K562 (cell line): Measurements from ENCODE around the gene BCO2. TPM values are rescaled to one million over a fixed set of nuclear protein-coding genes. Genes with fewer than 3 reads are reported as not detected.

Experiments
- ATAC-seq: fragments of 200-7000 bp; cut with Tn5 transposase; 3 replicates; pipeline ENCODE4 v1.9.1; 2020; ENCODE audit warnings: moderate library complexity
- BruUV-seq: library from RNA; stranded (reverse); fragments of 400-500 nt; replicated peaks from 2 replicates; lab custom pipeline; 2021; lab: Mats Ljungman, UMichigan
- CTCF ChIA-PET: fragments of 300-600 bp; formaldehyde crosslinking; extraction: SDS; loops from one replicate; lab custom pipeline; 2021; ENCODE audit warnings: low intra/inter-chr PET ratio; lab: Yijun Ruan, JAX
- POLR2A ChIA-PET: fragments of 300-600, 350-650 bp; sonication (Branson Sonifier 250); formaldehyde crosslinking; extraction: SDS; loops from one replicate; lab custom pipeline; 2021; ENCODE audit warnings: antibody characterized with exemption, inconsistent platforms; lab: Yijun Ruan, JAX
- DNase-seq, 4 experiments: peaks; one replicate each; pipeline versions ENCODE4 v3.0.0 to v3.0.0-alpha.2; 2011 to 2018; ENCODE audit warnings: low spot score in 3 of 4, mixed read lengths in 3 of 4; ENCODE audit errors: extremely low read depth in 1 of 4
- FAIRE-seq: peaks from 2 replicates; lab custom pipeline; 2011; peaks lifted over from hg19 to GRCh38; lab: Jason Lieb, UNC
- H2AFZ ChIP-seq: 2 replicates; pipeline ENCODE4 v1.6.0; 2011; ENCODE audit warnings: low read depth, low read length, control low read depth, inconsistent platforms
- H3K27ac ChIP-seq: fragments of 200-600 bp; 3 replicates; pipeline ENCODE4 v1.8.0; 2011; ENCODE audit warnings: low read depth, mild to moderate bottlenecking, control low read depth, inconsistent platforms, low read length, moderate library complexity, mixed read lengths; ENCODE audit errors: extremely low read depth
- H3K27me3 ChIP-seq, 2 experiments: fragments of 300-600 bp in 1 of 2; 2 replicates in 1 of 2; 3 replicates in 1 of 2; pipeline versions ENCODE4 v1.6.0 to v1.8.0; 2011; ENCODE audit warnings: inconsistent platforms in 2 of 2, low read length in 2 of 2, mild to moderate bottlenecking in 1 of 2, mixed read lengths in 1 of 2, moderate library complexity in 1 of 2; ENCODE audit not compliant: control insufficient read depth in 2 of 2, insufficient read depth in 2 of 2
- H3K36me3 ChIP-seq: fragments of 300-600 bp; 3 replicates; pipeline ENCODE4 v1.8.0; 2011; ENCODE audit warnings: mild to moderate bottlenecking, low read length, inconsistent platforms; ENCODE audit not compliant: control insufficient read depth, insufficient read depth
- H3K4me1 ChIP-seq, 2 experiments: fragments of 200-600 bp in 1 of 2; replicated peaks in 1 of 2; 2 replicates in 1 of 2; 3 replicates in 1 of 2; pipeline versions ENCODE4 v1.5.1 to v1.8.0; 2011; ENCODE audit warnings: inconsistent platforms in 2 of 2, low read length in 2 of 2, mild to moderate bottlenecking in 1 of 2, mixed read lengths in 1 of 2, moderate library complexity in 1 of 2; ENCODE audit not compliant: control insufficient read depth in 2 of 2, insufficient read depth in 2 of 2
- H3K4me2 ChIP-seq: 2 replicates; pipeline ENCODE4 v1.6.1; 2011; ENCODE audit warnings: low read length, control low read depth, inconsistent platforms, mixed read lengths; ENCODE audit not compliant: insufficient read depth
- H3K4me3 ChIP-seq: fragments of 200-600 bp; sonication (generic), shearing (Covaris generic); 2 replicates; pipeline ENCODE4 v1.5.1; 2016; ENCODE audit warnings: control low read depth, inconsistent platforms
- H3K79me2 ChIP-seq: fragments of 200-600 bp; 3 replicates; pipeline ENCODE4 v1.8.0; 2011; ENCODE audit warnings: low read length, inconsistent platforms; ENCODE audit not compliant: control insufficient read depth, insufficient read depth
- H3K9ac ChIP-seq, 2 experiments: 2 replicates each; pipeline versions ENCODE4 v1.6.0 to v1.6.1; 2011; ENCODE audit warnings: low read depth in 2 of 2, low read length in 2 of 2, control low read depth in 1 of 2, inconsistent platforms in 1 of 2, mild to moderate bottlenecking in 1 of 2, mixed read lengths in 1 of 2; ENCODE audit not compliant: insufficient read depth in 1 of 2
- H3K9me1 ChIP-seq: one replicate; pipeline ENCODE4 v1.6.0; 2011; ENCODE audit warnings: inconsistent platforms, mild to moderate bottlenecking, low read length, moderate library complexity; ENCODE audit not compliant: control insufficient read depth, insufficient read depth
- H3K9me3 ChIP-seq: replicated peaks from 2 replicates; pipeline ENCODE4 v1.5.1; 2011; ENCODE audit warnings: low read depth, low read length, inconsistent platforms; ENCODE audit not compliant: control insufficient read depth, insufficient read depth
- H4K20me1 ChIP-seq: replicated peaks from 2 replicates; pipeline ENCODE4 v1.6.1; 2011; ENCODE audit warnings: low read length, inconsistent platforms, mixed read lengths; ENCODE audit not compliant: control insufficient read depth, insufficient read depth
- NFIC ChIP-seq: fragments of 450-650 bp; IDR thresholded peaks from 2 replicates; pipeline ENCODE4 v1.6.1; 2017; ENCODE audit warnings: mild to moderate bottlenecking, inconsistent platforms
- RNF219 ChIP-seq: fragments of 250-450 bp; sonication (Bioruptor Pico); IDR thresholded peaks from 2 replicates; pipeline ENCODE4 v1.5.0; 2022; ENCODE audit warnings: mild to moderate bottlenecking
- TRIM24 ChIP-seq, 2 experiments: fragments of 450-650 bp; IDR thresholded peaks; 2 replicates each; pipeline ENCODE4 v1.6.1; 2016
- WGBS: fragments of 100-300 bp; shearing (Covaris generic); methylation state at CpG from one replicate; pipeline ENCODE4 v1.1.6; 2016; ENCODE audit warnings: low coverage, mixed read lengths; ENCODE audit not compliant: insufficient coverage; ENCODE audit errors: missing lambda C conversion rate; 5-methylcytosine and 5-hydroxymethylcytosine counted together
- in situ Hi-C: fragments of 300-500 bp; cut with MboI; formaldehyde crosslinking; loops from 4 replicates; pipeline ENCODE4 v1.15.0; 2018; ENCODE audit warnings: inconsistent platforms, mixed read lengths
- intact Hi-C: fragments of 100-400 bp; cut with micrococcal nuclease; formaldehyde crosslinking; loops from 2 replicates; pipeline ENCODE4 v1.14.2; 2022
- polyA plus RNA-seq, 8 experiments: library from polyadenylated mRNA; depleted of rRNA in 4 of 8; stranded (reverse) in 5 of 8; unstranded in 3 of 8; fragments of >200 nt; fragmentation: Nextera tagmentation in 2 of 8; fragmentation: Illumina TruSeq in 1 of 8; extraction: Ambion mirVana in 2 of 8; extraction: Trizol in 1 of 8; gene quantifications; 2 replicates each; pipeline versions ENCODE4 v1.2.1 to v1.2.3, GENCODE V29; 2011 to 2014; ENCODE audit warnings: inconsistent platforms in 1 of 8, missing spikeins in 1 of 8
- total RNA-seq, 7 experiments: library from RNA; depleted of rRNA in 6 of 7; stranded (reverse); fragments of >200 nt in 6 of 7; fragmentation: Illumina TruSeq in 2 of 7; extraction: Trizol in 2 of 7; gene quantifications; 2 replicates each; pipeline versions ENCODE4 v1.2.1 to v1.2.3, GENCODE V29; 2011 to 2021; ENCODE audit warnings: low replicate concordance in 1 of 7
- TF ChIP-seq, protein P1 (sequence below), 2 experiments: fragments of 450-650 bp; conservative IDR thresholded peaks; 2 replicates each; pipeline ENCODE4 v1.6.1; 2017; ENCODE audit warnings: mild to moderate bottlenecking in 2 of 2, moderate library complexity in 2 of 2
- TF ChIP-seq, protein P2 (sequence below): sonication (generic); formaldehyde crosslinking; IDR thresholded peaks from 2 replicates; pipeline ENCODE4 v1.8.1; 2022; ENCODE audit warnings: missing genetic modification reagents
- TF ChIP-seq, protein P3 (sequence below), 2 experiments: fragments of 450-650 bp; IDR thresholded peaks; 2 replicates each; pipeline ENCODE4 v1.6.1; 2016; ENCODE audit warnings: mild to moderate bottlenecking in 2 of 2, borderline replicate concordance in 1 of 2, low read depth in 1 of 2, moderate library complexity in 1 of 2

BCO2 gene
- total and polyA plus RNA-seq, 9 of the 15 experiments (the other 6 are each of a cell fraction or from before 2014, with no cell fraction given): 0.21 to 1.0 (median 0.47) TPM; not detected in 1

GRCh38 chr11:112235750-112236390, 60.6 kb downstream of the BCO2 start:
- H3K9ac ChIP-seq: no peak overlapping the region
- no peak overlapping the region for H3K4me2 ChIP-seq
- intact Hi-C loops: no loop called here
- no peaks in the 10 kb centered on the region for H3K9me1 ChIP-seq
- H3K79me2 ChIP-seq: no peaks in the 10 kb centered on the region
- no peaks in the 10 kb centered on the region for H3K9me3 ChIP-seq
- ChIA-PET POLR2A (no interaction called here), CTCF (no interaction called here)
- H3K36me3 ChIP-seq: peaks cover 54% of the 10 kb centered on the region; the same call in 2 of the 3 replicates
- WGBS: 86% methylated on average over 8 of the region's 8 CpGs
- no TSS peak for BruUV-seq
- in situ Hi-C loops: no loop called here
- FAIRE-seq: no peak
- H3K4me3 ChIP-seq: no peak overlapping the region
- H3K27ac ChIP-seq: no peak overlapping the region
- no peaks in the 10 kb centered on the region for H3K4me1 ChIP-seq
- ATAC-seq: no peak
- DNase-seq: no peak
- H4K20me1 ChIP-seq: no peaks in the 10 kb centered on the region
- no peak overlapping the region for H2AFZ ChIP-seq
- no peaks in the 10 kb centered on the region for H3K27me3 ChIP-seq
- TF ChIP-seq RNF219 (no peak), TRIM24 (IDR thresholded peaks at IDR 0.05) (no peak), NFIC (no peak)
- TF ChIP-seq, protein P1, sequence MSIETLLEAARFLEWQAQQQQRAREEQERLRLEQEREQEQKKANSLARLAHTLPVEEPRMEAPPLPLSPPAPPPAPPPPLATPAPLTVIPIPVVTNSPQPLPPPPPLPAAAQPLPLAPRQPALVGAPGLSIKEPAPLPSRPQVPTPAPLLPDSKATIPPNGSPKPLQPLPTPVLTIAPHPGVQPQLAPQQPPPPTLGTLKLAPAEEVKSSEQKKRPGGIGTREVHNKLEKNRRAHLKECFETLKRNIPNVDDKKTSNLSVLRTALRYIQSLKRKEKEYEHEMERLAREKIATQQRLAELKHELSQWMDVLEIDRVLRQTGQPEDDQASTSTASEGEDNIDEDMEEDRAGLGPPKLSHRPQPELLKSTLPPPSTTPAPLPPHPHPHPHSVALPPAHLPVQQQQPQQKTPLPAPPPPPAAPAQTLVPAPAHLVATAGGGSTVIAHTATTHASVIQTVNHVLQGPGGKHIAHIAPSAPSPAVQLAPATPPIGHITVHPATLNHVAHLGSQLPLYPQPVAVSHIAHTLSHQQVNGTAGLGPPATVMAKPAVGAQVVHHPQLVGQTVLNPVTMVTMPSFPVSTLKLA (conservative IDR thresholded peaks at IDR 0.05): no peak
- TF ChIP-seq, protein P2, sequence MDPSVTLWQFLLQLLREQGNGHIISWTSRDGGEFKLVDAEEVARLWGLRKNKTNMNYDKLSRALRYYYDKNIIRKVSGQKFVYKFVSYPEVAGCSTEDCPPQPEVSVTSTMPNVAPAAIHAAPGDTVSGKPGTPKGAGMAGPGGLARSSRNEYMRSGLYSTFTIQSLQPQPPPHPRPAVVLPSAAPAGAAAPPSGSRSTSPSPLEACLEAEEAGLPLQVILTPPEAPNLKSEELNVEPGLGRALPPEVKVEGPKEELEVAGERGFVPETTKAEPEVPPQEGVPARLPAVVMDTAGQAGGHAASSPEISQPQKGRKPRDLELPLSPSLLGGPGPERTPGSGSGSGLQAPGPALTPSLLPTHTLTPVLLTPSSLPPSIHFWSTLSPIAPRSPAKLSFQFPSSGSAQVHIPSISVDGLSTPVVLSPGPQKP (CRISPR knock-in tag): no peak
- TF ChIP-seq, protein P3, sequence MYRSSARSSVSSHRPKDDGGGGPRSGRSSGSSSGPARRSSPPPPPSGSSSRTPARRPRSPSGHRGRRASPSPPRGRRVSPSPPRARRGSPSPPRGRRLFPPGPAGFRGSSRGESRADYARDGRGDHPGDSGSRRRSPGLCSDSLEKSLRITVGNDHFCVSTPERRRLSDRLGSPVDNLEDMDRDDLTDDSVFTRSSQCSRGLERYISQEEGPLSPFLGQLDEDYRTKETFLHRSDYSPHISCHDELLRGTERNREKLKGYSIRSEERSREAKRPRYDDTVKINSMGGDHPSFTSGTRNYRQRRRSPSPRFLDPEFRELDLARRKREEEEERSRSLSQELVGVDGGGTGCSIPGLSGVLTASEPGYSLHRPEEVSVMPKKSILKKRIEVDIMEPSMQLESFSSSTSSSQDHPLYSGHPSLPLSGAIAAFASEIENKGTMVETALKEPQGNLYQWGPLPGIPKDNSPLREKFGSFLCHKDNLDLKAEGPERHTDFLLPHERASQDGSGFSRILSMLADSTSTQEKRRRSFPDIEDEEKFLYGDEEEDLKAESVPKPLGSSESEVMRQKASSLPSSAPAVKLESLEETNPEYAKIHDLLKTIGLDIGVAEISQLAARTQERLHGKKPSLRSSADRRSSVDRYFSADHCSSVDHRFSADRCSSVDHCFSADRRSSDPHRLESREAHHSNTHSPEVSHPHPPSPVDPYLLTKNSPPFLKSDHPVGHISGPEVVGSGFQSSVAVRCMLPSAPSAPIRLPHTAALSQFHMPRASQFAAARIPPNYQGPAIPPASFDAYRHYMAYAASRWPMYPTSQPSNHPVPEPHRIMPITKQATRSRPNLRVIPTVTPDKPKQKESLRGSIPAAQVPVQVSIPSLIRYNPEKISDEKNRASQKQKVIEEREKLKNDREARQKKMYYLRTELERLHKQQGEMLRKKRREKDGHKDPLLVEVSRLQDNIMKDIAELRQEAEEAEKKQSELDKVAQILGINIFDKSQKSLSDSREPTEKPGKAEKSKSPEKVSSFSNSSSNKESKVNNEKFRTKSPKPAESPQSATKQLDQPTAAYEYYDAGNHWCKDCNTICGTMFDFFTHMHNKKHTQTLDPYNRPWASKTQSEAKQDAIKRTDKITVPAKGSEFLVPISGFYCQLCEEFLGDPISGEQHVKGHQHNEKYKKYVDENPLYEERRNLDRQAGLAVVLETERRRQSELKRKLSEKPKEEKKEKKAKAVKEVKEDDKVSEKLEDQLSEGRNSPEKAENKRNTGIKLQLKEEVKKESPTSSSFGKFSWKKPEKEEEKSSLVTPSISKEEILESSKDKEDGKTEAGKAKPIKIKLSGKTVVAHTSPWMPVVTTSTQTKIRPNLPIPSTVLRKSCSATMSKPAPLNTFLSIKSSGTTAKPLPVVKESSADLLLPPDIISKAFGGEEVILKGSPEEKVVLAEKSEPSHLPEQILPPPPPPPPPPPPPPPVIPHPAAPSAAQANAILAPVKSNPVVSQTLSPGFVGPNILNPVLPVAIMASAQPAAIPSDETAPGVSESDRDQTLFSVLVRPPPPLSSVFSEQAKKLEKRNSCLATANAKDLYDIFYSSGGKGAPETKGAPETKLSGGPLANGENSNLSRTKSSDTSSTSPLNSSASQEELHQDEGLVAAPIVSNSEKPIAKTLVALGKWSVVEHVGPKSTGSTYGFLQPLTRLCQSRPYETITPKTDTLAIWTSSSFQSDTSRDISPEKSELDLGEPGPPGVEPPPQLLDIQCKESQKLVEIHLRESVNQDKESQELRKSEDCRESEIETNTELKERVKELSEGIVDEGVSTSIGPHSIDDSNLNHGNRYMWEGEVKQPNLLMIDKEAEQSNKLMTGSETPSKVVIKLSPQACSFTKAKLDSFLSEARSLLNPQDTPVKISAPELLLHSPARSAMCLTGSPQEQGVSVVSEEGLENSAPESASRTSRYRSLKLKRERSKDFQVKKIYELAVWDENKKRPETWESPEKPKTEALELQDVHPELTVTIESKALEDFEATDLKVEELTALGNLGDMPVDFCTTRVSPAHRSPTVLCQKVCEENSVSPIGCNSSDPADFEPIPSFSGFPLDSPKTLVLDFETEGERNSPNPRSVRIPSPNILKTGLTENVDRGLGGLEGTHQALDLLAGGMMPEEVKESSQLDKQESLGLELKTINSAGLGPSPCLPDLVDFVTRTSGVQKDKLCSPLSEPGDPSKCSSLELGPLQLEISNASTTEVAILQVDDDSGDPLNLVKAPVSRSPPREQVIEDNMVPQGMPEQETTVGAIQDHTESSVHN (IDR thresholded peaks at IDR 0.05; ENCODE audit: borderline replicate concordance in 1 of 2, low read depth in 1 of 2): no peak
